Measurements from ENCODE around the gene NR6A1. TPM values are rescaled to one million over a fixed set of nuclear protein-coding genes. Genes with fewer than 3 reads are reported as not detected.

Gene NR6A1
- total RNA-seq, 1 experiment from 2014 or later: 0.91 TPM

GRCh38 chr9:124531115-124531514 is 240.0 kb downstream of the NR6A1 start:
- Mint-ChIP-seq H3K4me3 (ENCODE audit: unreplicated experiment) (no peak overlapping the region), H3K27me3 (ENCODE audit: insufficient read depth, unreplicated experiment) (no peaks in the 10 kb centered on the region), H3K9me3 (ENCODE audit: unreplicated experiment) (no peaks in the 10 kb centered on the region), H3K36me3 (ENCODE audit: insufficient read depth, unreplicated experiment) (peaks cover 4% of the 10 kb centered on the region), H3K4me1 (ENCODE audit: insufficient read depth, unreplicated experiment) (no peaks in the 10 kb centered on the region), H3K27ac (ENCODE audit: low read depth, unreplicated experiment) (no peak overlapping the region)
- POLR2A ChIA-PET: no interaction called here
- BruUV-seq (replicated peaks): no TSS peak
- DNase-seq (ENCODE audit: unreplicated experiment): no peak
- TF ChIP-seq CTCF (IDR thresholded peaks at IDR 0.05; ENCODE audit: unreplicated experiment): no peak
- intact Hi-C loops (cut with micrococcal nuclease): no loop called here
- CTCF ChIA-PET: interaction anchor here (0.5 to 0.9 kb wide), 3 partner anchors 9 to 45 kb away, joined by 3 read pairs; no protein-coding TSS in a partner anchor

- BruUV-seq (replicated peaks): no TSS peak
- Mint-ChIP-seq H3K36me3 (ENCODE audit: insufficient read depth, unreplicated experiment) (no peaks in the 10 kb centered on the region), H3K4me3 (ENCODE audit: unreplicated experiment) (no peak overlapping the region), H3K9me3 (ENCODE audit: unreplicated experiment) (no peaks in the 10 kb centered on the region), H3K27me3 (ENCODE audit: insufficient read depth, unreplicated experiment) (no peaks in the 10 kb centered on the region), H3K27ac (ENCODE audit: low read depth, unreplicated experiment) (no peak overlapping the region), H3K4me1 (ENCODE audit: insufficient read depth, unreplicated experiment) (no peaks in the 10 kb centered on the region)
- intact Hi-C loops (cut with micrococcal nuclease): no loop called here
- TF ChIP-seq CTCF (IDR thresholded peaks at IDR 0.05; ENCODE audit: unreplicated experiment): no peak
- CTCF ChIA-PET: interaction anchor here (0.7 to 0.9 kb wide), 2 partner anchors 22 to 46 kb away, joined by 3 read pairs; no protein-coding TSS in a partner anchor
- DNase-seq (ENCODE audit: unreplicated experiment): no peak
- POLR2A ChIA-PET: interaction anchor here (0.7 kb wide), 1 partner anchor 109 kb away, joined by 3 read pairs; no protein-coding TSS in a partner anchor
Measured at GRCh38 chr9:124530246-124530645, 240.9 kb downstream of the NR6A1 start.

- H3K27ac Mint-ChIP-seq (ENCODE audit: low read depth, unreplicated experiment): no peak overlapping the region
- H3K9me3 Mint-ChIP-seq (ENCODE audit: unreplicated experiment): no peaks in the 10 kb centered on the region
- CTCF ChIA-PET: interaction anchor here (0.6 to 3.1 kb wide), 3 partner anchors 9 to 108 kb away, joined by 3 to 20 read pairs (median 5); no protein-coding TSS in a partner anchor
Measured at GRCh38 chr9:124527781-124528180, 243.3 kb downstream of the NR6A1 start.

GRCh38 chr9:124526174-124526573 is 244.9 kb downstream of the NR6A1 start:
- BruUV-seq (replicated peaks): no TSS peak
- Mint-ChIP-seq H3K4me1 (ENCODE audit: insufficient read depth, unreplicated experiment) (no peaks in the 10 kb centered on the region), H3K27me3 (ENCODE audit: insufficient read depth, unreplicated experiment) (no peaks in the 10 kb centered on the region), H3K27ac (ENCODE audit: low read depth, unreplicated experiment) (no peak overlapping the region), H3K9me3 (ENCODE audit: unreplicated experiment) (no peaks in the 10 kb centered on the region), H3K4me3 (ENCODE audit: unreplicated experiment) (no peak overlapping the region), H3K36me3 (ENCODE audit: insufficient read depth, unreplicated experiment) (no peaks in the 10 kb centered on the region)
- DNase-seq (ENCODE audit: unreplicated experiment): no peak
- TF ChIP-seq CTCF (IDR thresholded peaks at IDR 0.05; ENCODE audit: unreplicated experiment): no peak
- intact Hi-C loops (cut with micrococcal nuclease): no loop called here
- ChIA-PET CTCF (interaction anchor here (0.6 to 3.1 kb wide), 6 partner anchors 10 to 222 kb away, joined by 3 to 20 read pairs (median 3); partner anchors contain the start of gene PSMB7), POLR2A (no interaction called here)

More at GRCh38 chr9:124527781-124528180, 243.3 kb downstream of the NR6A1 start:
- no peak for DNase-seq (ENCODE audit: unreplicated experiment)
- no peaks in the 10 kb centered on the region for H3K4me1 Mint-ChIP-seq (ENCODE audit: insufficient read depth, unreplicated experiment)
- intact Hi-C loops (cut with micrococcal nuclease): no loop called here
- BruUV-seq (replicated peaks): no TSS peak
- POLR2A ChIA-PET: no interaction called here
- TF ChIP-seq CTCF (IDR thresholded peaks at IDR 0.05; ENCODE audit: unreplicated experiment): no peak
- no peaks in the 10 kb centered on the region for H3K27me3 Mint-ChIP-seq (ENCODE audit: insufficient read depth, unreplicated experiment)
- no peak overlapping the region for H3K4me3 Mint-ChIP-seq (ENCODE audit: unreplicated experiment)
- no peaks in the 10 kb centered on the region for H3K36me3 Mint-ChIP-seq (ENCODE audit: insufficient read depth, unreplicated experiment)
